Caco-2 (cell line): ENCODE data around the gene MSMO1. TPM values are rescaled to one million over a fixed set of nuclear protein-coding genes. Genes with fewer than 3 reads are reported as not detected.

ENCODE experiments used
- BruUV-seq: library from RNA; stranded (reverse); fragments of 400-500 nt; replicated peaks from 2 replicates; lab custom pipeline; 2021; lab: Mats Ljungman, UMichigan
- CTCF ChIA-PET: fragments of 300-600 bp; sonication (Branson Sonifier 250); formaldehyde crosslinking; loops from one replicate; lab custom pipeline; 2022; ENCODE audit warnings: antibody characterized with exemption; lab: Charles Lee
- POLR2A ChIA-PET: fragments of 300-600 bp; sonication (Branson Sonifier 250); formaldehyde crosslinking; loops from one replicate; lab custom pipeline; 2022; ENCODE audit warnings: antibody characterized with exemption; lab: Charles Lee
- DNase-seq, 2 experiments: peaks; one replicate each; pipeline versions ENCODE4 v3.0.0 to v3.0.0-alpha.2; 2020 to 2022
- H3K27me3 ChIP-seq: replicated peaks from 2 replicates; pipeline ENCODE4 v1.6.0; 2011; ENCODE audit warnings: low read length; ENCODE audit not compliant: control insufficient read depth, insufficient read depth
- H3K36me3 ChIP-seq: 2 replicates; pipeline ENCODE4 v1.5.1; 2011; ENCODE audit warnings: low read length; ENCODE audit not compliant: control insufficient read depth, insufficient read depth
- H3K4me1 ChIP-seq: fragments of 250-450 bp; sonication (Bioruptor Pico); 2 replicates; pipeline ENCODE4 v1.5.1; 2020; ENCODE audit warnings: mild to moderate bottlenecking
- H3K4me3 ChIP-seq: 2 replicates; pipeline ENCODE4 v1.5.1; 2011; ENCODE audit warnings: low read depth, mild to moderate bottlenecking, control low read depth, low read length
- H3K9me3 ChIP-seq: fragments of 250-450 bp; sonication (Bioruptor Pico); 2 replicates; pipeline ENCODE4 v1.5.1; 2020; ENCODE audit warnings: mild to moderate bottlenecking, moderate library complexity
- H3K27ac Mint-ChIP-seq: one replicate; pipeline ENCODE4 v1.8.0; 2022; ENCODE audit warnings: mixed read lengths; ENCODE audit not compliant: unreplicated experiment
- H3K27me3 Mint-ChIP-seq: one replicate; pipeline ENCODE4 v1.8.0; 2022; ENCODE audit warnings: mixed read lengths; ENCODE audit not compliant: insufficient read depth, unreplicated experiment
- H3K36me3 Mint-ChIP-seq: one replicate; pipeline ENCODE4 v1.8.0; 2022; ENCODE audit warnings: mild to moderate bottlenecking, mixed read lengths; ENCODE audit not compliant: insufficient read depth, unreplicated experiment
- H3K4me1 Mint-ChIP-seq: one replicate; pipeline ENCODE4 v1.8.0; 2022; ENCODE audit warnings: low read depth, mixed read lengths; ENCODE audit not compliant: unreplicated experiment
- H3K4me3 Mint-ChIP-seq: one replicate; pipeline ENCODE4 v1.8.0; 2022; ENCODE audit warnings: mild to moderate bottlenecking, moderate library complexity, mixed read lengths; ENCODE audit not compliant: unreplicated experiment
- H3K9me3 Mint-ChIP-seq: one replicate; pipeline ENCODE4 v1.8.0; 2022; ENCODE audit warnings: mixed read lengths; ENCODE audit not compliant: unreplicated experiment
- CTCF ChIP-seq, 2 experiments: fragments of 200-600 bp in 1 of 2; IDR thresholded peaks; 1 replicate in 1 of 2; 2 replicates in 1 of 2; pipeline versions ENCODE4 v1.5.1 to v1.8.0; 2011 to 2022; ENCODE audit warnings: antibody characterized with exemption in 1 of 2, control low read depth in 1 of 2, inconsistent platforms in 1 of 2, low read depth in 1 of 2, low read length in 1 of 2, mild to moderate bottlenecking in 1 of 2, moderate library complexity in 1 of 2; ENCODE audit not compliant: insufficient read depth in 1 of 2, severe bottlenecking in 1 of 2, unreplicated experiment in 1 of 2
- intact Hi-C: fragments of 100-400 bp; cut with micrococcal nuclease; formaldehyde crosslinking; loops from one replicate; pipeline ENCODE4 v1.10.0; 2022; ENCODE audit not compliant: unreplicated experiment
- total RNA-seq: library from RNA; stranded (reverse); gene quantifications from 2 replicates; pipeline ENCODE4 v1.2.3, GENCODE V29; 2022

MSMO1 gene
- total RNA-seq, 1 experiment from 2014 or later: 91.1 TPM

DNA sequence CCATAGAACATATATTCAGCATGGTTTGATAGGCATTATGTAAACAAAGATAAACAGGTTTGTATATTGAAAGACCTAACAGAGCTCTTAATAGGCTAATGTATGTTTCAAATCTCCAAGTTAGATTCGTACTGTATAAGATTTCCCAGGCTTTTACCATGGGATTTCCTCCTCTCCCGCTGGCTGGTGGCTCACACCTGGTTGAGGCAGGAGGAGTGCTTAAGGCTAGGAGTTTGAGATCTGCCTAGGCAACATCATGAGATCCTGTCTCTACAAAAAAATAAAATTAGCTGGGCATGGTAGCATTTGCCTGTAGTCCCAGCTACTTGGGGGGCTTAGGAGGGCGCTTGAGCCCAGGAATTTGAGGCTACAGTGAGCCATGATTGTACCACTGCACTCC, 56.7 kb downstream of the MSMO1 start:
- no peaks in the 10 kb centered on the region for H3K27me3 ChIP-seq
- H3K4me1 ChIP-seq: no peaks in the 10 kb centered on the region
- H3K4me3 ChIP-seq: no peak overlapping the region
- no TSS peak for BruUV-seq
- no peak overlapping the region for H3K27ac Mint-ChIP-seq
- peaks cover 6% of the 10 kb centered on the region for H3K27me3 Mint-ChIP-seq
- H3K4me1 Mint-ChIP-seq: peaks cover 7% of the 10 kb centered on the region
- intact Hi-C loops: loop anchor here (1.0 to 2.0 kb wide), 2 partner anchors 57 to 80 kb away; no protein-coding TSS in a partner anchor
- no peaks in the 10 kb centered on the region; the same call in 1 of the 2 replicates for H3K36me3 ChIP-seq
- no peak for TF ChIP-seq CTCF (IDR thresholded peaks at IDR 0.05; ENCODE audit: insufficient read depth in 1 of 2, low read depth in 1 of 2, low read length in 1 of 2, severe bottlenecking in 1 of 2, unreplicated experiment in 1 of 2)
- no peak for DNase-seq
- no peaks in the 10 kb centered on the region for H3K9me3 Mint-ChIP-seq
- no peak overlapping the region for H3K4me3 Mint-ChIP-seq
- H3K36me3 Mint-ChIP-seq: no peaks in the 10 kb centered on the region
- POLR2A ChIA-PET: no interaction called here
- H3K9me3 ChIP-seq: no peaks in the 10 kb centered on the region
- CTCF ChIA-PET: interaction anchor here (1.0 kb wide), 1 partner anchor 80 kb away, joined by 4 read pairs; no protein-coding TSS in a partner anchor

GRCh38 chr4:165384598-165384997, 57.1 kb downstream of the MSMO1 start:
- H3K4me1 ChIP-seq: no peaks in the 10 kb centered on the region

GRCh38 chr4:165385126-165385525, 57.7 kb downstream of the MSMO1 start:
- BruUV-seq: no TSS peak
- DNase-seq: no peak
- peaks cover 6% of the 10 kb centered on the region for H3K27me3 Mint-ChIP-seq
- Histone ChIP-seq H3K4me1 (no peaks in the 10 kb centered on the region), H3K4me3 (no peak overlapping the region), H3K27me3 (no peaks in the 10 kb centered on the region), H3K9me3 (no peaks in the 10 kb centered on the region), H3K36me3 (no peaks in the 10 kb centered on the region; the same call in 1 of the 2 replicates)
- peaks cover 7% of the 10 kb centered on the region for H3K4me1 Mint-ChIP-seq
- no peaks in the 10 kb centered on the region for H3K9me3 Mint-ChIP-seq
- H3K27ac Mint-ChIP-seq: no peak overlapping the region
- ChIA-PET CTCF (interaction anchor here (1.0 kb wide), 1 partner anchor 79 kb away, joined by 4 read pairs; no protein-coding TSS in a partner anchor), POLR2A (no interaction called here)
- no peaks in the 10 kb centered on the region for H3K36me3 Mint-ChIP-seq
- intact Hi-C loops: loop anchor here (2.0 kb wide), 1 partner anchor 56 kb away; no protein-coding TSS in a partner anchor
- no peak for TF ChIP-seq CTCF (IDR thresholded peaks at IDR 0.05; ENCODE audit: insufficient read depth in 1 of 2, low read depth in 1 of 2, low read length in 1 of 2, severe bottlenecking in 1 of 2, unreplicated experiment in 1 of 2)
- no peak overlapping the region for H3K4me3 Mint-ChIP-seq

More at GRCh38 chr4:165384598-165384997, 57.1 kb downstream of the MSMO1 start:
- ChIA-PET POLR2A (no interaction called here), CTCF (interaction anchor here (1.0 kb wide), 1 partner anchor 80 kb away, joined by 4 read pairs; no protein-coding TSS in a partner anchor)
- Histone ChIP-seq H3K27me3 (no peaks in the 10 kb centered on the region), H3K4me3 (no peak overlapping the region), H3K36me3 (no peaks in the 10 kb centered on the region; the same call in 1 of the 2 replicates), H3K9me3 (no peaks in the 10 kb centered on the region)
- peaks cover 6% of the 10 kb centered on the region for H3K27me3 Mint-ChIP-seq
- peak in 1 of 2 experiments; percentile 11 for DNase-seq
- H3K4me3 Mint-ChIP-seq: no peak overlapping the region
- intact Hi-C loops: loop anchor here (1.0 to 2.0 kb wide), 2 partner anchors 56 to 80 kb away; no protein-coding TSS in a partner anchor
- H3K36me3 Mint-ChIP-seq: no peaks in the 10 kb centered on the region
- peak in 1 of 2 experiments; percentile 23 for TF ChIP-seq CTCF (IDR thresholded peaks at IDR 0.05; ENCODE audit: insufficient read depth in 1 of 2, low read depth in 1 of 2, low read length in 1 of 2, severe bottlenecking in 1 of 2, unreplicated experiment in 1 of 2)
- peaks cover 7% of the 10 kb centered on the region for H3K4me1 Mint-ChIP-seq
- no TSS peak for BruUV-seq
- H3K27ac Mint-ChIP-seq: no peak overlapping the region
- H3K9me3 Mint-ChIP-seq: no peaks in the 10 kb centered on the region
